Neural progenitor cell (in vitro differentiated cells): Measurements from ENCODE around the gene DNAH14.

Experiments used
- CTCF ChIP-seq: fragments of 200-600 bp; sonication (generic); IDR thresholded peaks from 2 replicates; pipeline ENCODE4 v1.5.1; 2017; ENCODE audit warnings: antibody characterized with exemption, mild to moderate bottlenecking
- EZH2 ChIP-seq: fragments of 200-600 bp; sonication (generic); IDR thresholded peaks from 2 replicates; pipeline ENCODE4 v1.6.1; 2017; ENCODE audit warnings: antibody characterized with exemption, mild to moderate bottlenecking, moderate library complexity
- EZH2phosphoT487 ChIP-seq: fragments of 200-600 bp; sonication (generic); IDR thresholded peaks from 2 replicates; pipeline ENCODE4 v1.6.1; 2017; ENCODE audit warnings: antibody characterized with exemption

DNA sequence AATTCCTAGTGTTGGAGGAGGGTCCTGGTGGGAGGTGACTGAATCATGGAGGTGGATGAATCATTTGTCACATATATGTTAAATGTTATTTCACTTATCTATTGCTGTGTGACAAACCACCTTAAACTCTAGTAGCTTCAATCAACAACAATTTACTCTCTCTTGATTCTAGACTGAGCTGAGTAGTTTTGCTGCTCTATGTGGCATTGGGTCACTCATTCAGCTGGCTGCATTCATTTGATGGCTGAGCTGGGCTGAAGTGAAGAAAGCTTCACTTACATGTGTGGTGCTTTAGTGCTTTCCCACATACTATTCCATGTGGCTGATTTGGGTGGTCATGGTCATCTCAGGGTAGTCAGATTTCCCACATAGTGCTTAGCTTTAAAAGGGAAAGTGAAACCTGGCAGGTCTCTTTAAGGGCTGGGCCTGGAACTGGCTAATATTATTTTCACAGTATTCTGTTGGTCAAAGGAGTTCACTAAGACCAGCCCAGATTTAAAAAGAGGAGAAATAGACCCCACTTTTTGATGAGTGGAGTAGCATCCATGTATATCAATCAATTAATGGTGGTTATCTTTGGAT lies 10.5 kb downstream of the DNAH14 start:
- TF ChIP-seq CTCF (no peak), EZH2 (no peak), EZH2phosphoT487 (no peak)
